NK-92 treated with Interleukin-12 subunit alpha and Interleukin-12 subunit beta, amount 100 ng/mL, for 24 hours (cell line): ENCODE data around the gene ZSCAN30.

ENCODE experiments used
- DNase-seq: peaks from one replicate; lab custom pipeline; 2025; lab: John Stamatoyannopoulos, UW

ZSCAN30 gene

GRCh38 chr18:35278969-35279368 is 11.1 kb downstream of the ZSCAN30 start:
- no peak for DNase-seq

GRCh38 chr18:35278085-35278484 is 11.9 kb downstream of the ZSCAN30 start:
- DNase-seq: no peak

GRCh38 chr18:35277633-35278032 is 12.4 kb downstream of the ZSCAN30 start:
- DNase-seq: no peak

GRCh38 chr18:35276267-35276666 is 13.8 kb downstream of the ZSCAN30 start:
- DNase-seq: no peak

- no peak for DNase-seq
Measured at GRCh38 chr18:35271656-35272055, 18.4 kb downstream of the ZSCAN30 start.

DNA sequence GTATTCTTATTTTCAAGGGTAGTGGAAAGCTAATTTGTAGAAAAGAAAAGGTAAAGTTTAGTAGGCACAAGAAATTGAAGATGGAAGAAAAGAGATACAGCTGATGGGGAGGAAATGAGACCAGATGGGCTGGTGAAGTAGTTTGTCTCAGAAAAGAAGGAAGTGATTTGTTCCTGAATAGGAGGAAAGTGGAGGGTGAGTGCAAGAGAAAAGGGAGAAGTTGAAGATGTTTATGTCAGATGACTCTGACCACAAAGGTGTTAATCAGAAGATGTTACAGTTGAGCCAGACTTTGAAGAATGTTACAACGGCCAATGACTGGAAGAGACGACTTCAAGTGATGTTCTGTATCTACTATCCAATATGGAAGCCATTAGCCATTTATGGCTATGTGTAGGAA is 21.2 kb downstream of the ZSCAN30 start:
- no peak for DNase-seq

GRCh38 chr18:35267809-35268208 is 22.2 kb downstream of the ZSCAN30 start:
- no peak for DNase-seq

GRCh38 chr18:35267161-35267651 is 22.8 kb downstream of the ZSCAN30 start:
- DNase-seq: no peak

DNA sequence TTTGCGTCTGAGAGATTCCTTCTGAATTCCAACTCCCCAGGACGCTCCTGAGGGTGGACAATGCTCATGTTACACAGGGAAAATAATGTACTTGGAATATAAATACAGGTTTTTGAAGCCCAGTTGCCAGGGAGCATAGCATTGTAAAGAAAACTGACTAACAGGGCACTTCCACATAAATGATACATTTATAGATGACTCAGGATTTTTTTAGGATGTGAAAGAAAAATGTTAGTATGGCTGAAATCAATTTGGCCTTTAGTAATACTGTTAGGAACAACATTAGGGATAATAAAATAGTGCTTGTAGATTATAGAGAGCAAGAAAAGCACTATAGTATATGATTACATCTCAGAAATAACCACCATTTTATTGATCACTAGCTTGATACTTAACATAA is 25.6 kb downstream of the ZSCAN30 start:
- no peak for DNase-seq

GRCh38 chr18:35256947-35257346 is 33.1 kb downstream of the ZSCAN30 start:
- DNase-seq: no peak

- DNase-seq: no peak
Measured at GRCh38 chr18:35253655-35254287, 36.3 kb downstream of the ZSCAN30 start.

GRCh38 chr18:35252466-35252865 is 37.6 kb downstream of the ZSCAN30 start:
- DNase-seq: no peak

DNA sequence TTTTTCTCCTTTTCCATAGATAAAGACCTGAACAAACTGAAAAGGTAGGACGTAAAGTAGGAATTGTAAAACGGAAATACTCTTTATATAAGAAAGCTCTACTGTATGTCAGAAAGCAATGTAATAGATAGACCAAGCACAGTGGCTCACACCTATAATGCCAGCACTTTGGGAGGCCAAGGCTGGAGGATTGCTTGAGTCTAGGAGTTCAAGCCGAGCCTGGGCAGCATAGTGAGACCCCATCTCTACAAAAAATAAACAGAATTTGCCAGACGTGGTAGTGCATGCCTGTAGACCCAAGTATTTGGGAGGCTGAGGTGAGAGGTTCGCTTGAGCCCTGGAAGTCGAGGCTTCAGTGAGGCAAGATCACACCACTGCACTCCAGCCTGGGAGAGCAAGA is 41.6 kb downstream of the ZSCAN30 start:
- DNase-seq: no peak

DNA sequence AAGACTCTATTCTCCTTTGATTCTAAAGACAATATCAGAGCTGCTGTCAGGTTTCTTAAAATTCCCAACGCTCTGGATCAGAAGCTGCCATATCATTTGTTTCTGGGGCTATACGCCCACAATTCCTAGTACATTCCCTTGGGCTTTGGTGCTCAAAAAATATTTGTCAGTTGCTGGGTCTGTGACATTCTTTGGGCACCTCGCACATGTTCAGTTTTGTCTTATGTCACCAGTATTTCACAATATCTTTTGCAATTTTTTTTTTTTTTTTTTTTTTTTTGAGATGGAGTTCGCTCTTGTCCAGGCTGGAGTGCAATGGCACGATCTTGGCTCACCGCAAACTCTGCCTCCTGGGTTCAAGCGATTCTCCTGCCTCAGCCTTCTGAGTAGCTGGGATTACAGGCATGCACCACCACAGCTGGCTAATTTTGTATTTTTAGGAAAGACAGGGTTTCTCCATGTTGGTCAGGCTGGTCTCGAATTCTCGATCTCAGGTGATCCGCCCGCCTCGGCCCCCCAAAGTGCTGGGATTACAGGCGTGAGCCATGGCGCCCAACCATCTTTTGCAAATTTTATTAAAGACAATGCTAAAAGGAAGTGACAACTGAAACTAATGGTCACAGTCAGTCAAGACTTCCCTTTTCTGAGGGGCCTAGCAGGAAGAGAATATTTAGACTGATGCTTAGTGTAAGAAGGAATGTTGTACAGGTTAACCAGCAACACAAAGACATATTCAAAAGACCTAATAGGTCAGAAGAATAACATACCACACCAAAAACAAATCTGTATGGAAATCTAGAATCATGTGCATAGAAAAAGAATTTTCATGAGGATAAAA is 42.4 kb downstream of the ZSCAN30 start:
- no peak for DNase-seq

GRCh38 chr18:35246831-35247230 is 43.2 kb downstream of the ZSCAN30 start:
- no peak for DNase-seq

- no peak for DNase-seq
Measured at GRCh38 chr18:35245719-35246317, 44.2 kb downstream of the ZSCAN30 start.

- no peak for DNase-seq
Measured at GRCh38 chr18:35244671-35245070, 45.4 kb downstream of the ZSCAN30 start.

DNA sequence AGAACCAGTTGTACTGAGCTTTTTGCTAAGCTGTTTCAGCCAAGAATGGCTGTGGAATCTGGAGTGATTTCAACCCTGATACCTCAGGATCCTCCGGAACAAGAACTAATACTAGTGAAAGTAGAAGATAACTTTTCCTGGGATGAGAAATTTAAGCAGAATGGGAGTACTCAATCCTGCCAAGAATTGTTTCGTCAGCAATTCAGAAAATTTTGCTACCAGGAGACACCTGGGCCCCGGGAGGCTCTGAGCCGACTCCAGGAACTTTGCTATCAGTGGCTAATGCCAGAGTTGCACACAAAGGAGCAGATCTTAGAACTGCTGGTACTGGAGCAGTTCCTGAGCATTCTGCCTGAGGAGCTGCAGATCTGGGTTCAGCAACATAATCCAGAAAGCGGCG is 47.6 kb downstream of the ZSCAN30 start:
- no peak for DNase-seq

- DNase-seq: no peak
Measured at GRCh38 chr18:35241448-35241804, 48.6 kb downstream of the ZSCAN30 start.

GRCh38 chr18:35240664-35241447 is 49.2 kb downstream of the ZSCAN30 start, which contains the start of gene ZNF397:
Gene ZNF397 (plus strand): TSS chr18:35241034. CDS start chr18:35242471, 1,437 bp downstream.
- DNase-seq: peak; percentile 92

- DNase-seq: no peak
Measured at GRCh38 chr18:35239314-35239713, 50.7 kb downstream of the ZSCAN30 start.
